HG03139 (cell line): ENCODE data around the gene PCYT2.
"Not testable (repeated sequence)": the region's sequence is repeated elsewhere in the genome, so short reads cannot be mapped to it uniquely, and the experiment has no call there.

ENCODE experiments used
- ATAC-seq: cut with Tn5 transposase; IDR thresholded peaks from one replicate; pipeline ENCODE4 v1.9.1; 2021; ENCODE audit not compliant: unreplicated experiment

Gene PCYT2

GRCh38 chr17:81911277-81911961, at the start of gene PCYT2:
Gene PCYT2, minus strand, starts transcription at chr17:81911399. Its CDS starts 44 bp downstream, at chr17:81911355.
- peak; percentile 53 for ATAC-seq

- no peak for ATAC-seq
Observed at GRCh38 chr17:81960130-81960958, 49.1 kb upstream of the PCYT2 start.

- ATAC-seq, result no peak
Observed at GRCh38 chr17:81959362-81960129, 48.3 kb upstream of the PCYT2 start.

GRCh38 chr17:81958633-81959342, 47.6 kb upstream of the PCYT2 start:
- no peak for ATAC-seq

- no peak for ATAC-seq
Observed at GRCh38 chr17:81957691-81958432, 46.7 kb upstream of the PCYT2 start.

GRCh38 chr17:81956607-81957589, 45.7 kb upstream of the PCYT2 start:
- no peak for ATAC-seq

GRCh38 chr17:81955756-81956544, 44.8 kb upstream of the PCYT2 start:
- no peak for ATAC-seq

- no peak for ATAC-seq
Observed at GRCh38 chr17:81955058-81955681, 44.0 kb upstream of the PCYT2 start.

- no peak for ATAC-seq
Observed at GRCh38 chr17:81954131-81955057, 43.2 kb upstream of the PCYT2 start.

GRCh38 chr17:81953443-81953842, 42.2 kb upstream of the PCYT2 start:
- not testable (repeated sequence) for ATAC-seq

GRCh38 chr17:81952792-81953228, 41.6 kb upstream of the PCYT2 start:
- ATAC-seq, result no peak

- no peak for ATAC-seq
Observed at GRCh38 chr17:81951785-81952684, 40.8 kb upstream of the PCYT2 start.

GRCh38 chr17:81950501-81950900, 39.3 kb upstream of the PCYT2 start:
- ATAC-seq, result no peak

GRCh38 chr17:81948635-81949378, 37.6 kb upstream of the PCYT2 start:
- ATAC-seq, result no peak

GRCh38 chr17:81947189-81947588, 36.0 kb upstream of the PCYT2 start, which contains the start of gene MYADML2:
Gene MYADML2, minus strand, starts transcription at chr17:81947233. Its CDS starts 5,492 bp downstream, at chr17:81941741.
- no peak for ATAC-seq
